GM12865 (cell line): Measurements from ENCODE around the gene SLC44A5.

Experiments used
- DNase-seq: peaks from one replicate; pipeline ENCODE4 v3.0.0; 2010; ENCODE audit warnings: low read depth
- H3K4me3 ChIP-seq: 2 replicates; pipeline ENCODE4 v1.5.1; 2011; ENCODE audit warnings: mild to moderate bottlenecking, low read depth, low read length, control low read depth
- CTCF ChIP-seq: IDR thresholded peaks from 2 replicates; pipeline ENCODE4 v1.5.1; 2011; ENCODE audit warnings: low read length, control low read depth, low read depth, inconsistent platforms; ENCODE audit not compliant: insufficient read depth; ENCODE audit errors: missing control alignments

The SLC44A5 gene

GRCh38 chr1:75159154-75159553 is 451.8 kb downstream of the SLC44A5 start:
- DNase-seq, result no peak
- no peak for TF ChIP-seq CTCF
- H3K4me3 ChIP-seq, result no peak overlapping the region
